Stimulated activated CD4-positive, alpha-beta T cell treated with anti-CD3 and anti-CD28 coated beads, Interleukin-4, amount 100 ng/mL, for 1 hour (primary cell): ENCODE measurements around the gene MARCHF9.

Source experiments
- DNase-seq: peaks from one replicate; pipeline ENCODE4 v3.0.0-alpha.2; 2020

MARCHF9 gene

DNA sequence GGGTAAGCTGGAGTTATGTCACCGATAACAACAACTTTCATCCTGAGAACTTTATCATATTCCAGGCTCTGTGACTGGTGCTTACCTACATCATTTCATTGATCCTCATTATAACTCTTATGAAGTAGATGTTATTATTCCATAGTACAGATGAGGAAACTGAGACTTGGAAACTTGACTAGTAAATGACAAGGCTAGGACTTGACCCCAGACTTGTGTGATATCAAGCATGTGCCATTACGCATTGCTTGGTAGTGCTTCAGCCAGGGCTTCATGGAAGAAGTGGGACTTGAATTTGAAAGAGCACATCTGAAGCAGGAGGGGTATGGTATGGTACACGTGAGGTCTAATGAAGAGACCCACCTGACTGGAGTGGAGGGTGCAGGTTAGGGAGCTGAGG lies 51.8 kb downstream of the MARCHF9 start:
- DNase-seq = no peak

DNA sequence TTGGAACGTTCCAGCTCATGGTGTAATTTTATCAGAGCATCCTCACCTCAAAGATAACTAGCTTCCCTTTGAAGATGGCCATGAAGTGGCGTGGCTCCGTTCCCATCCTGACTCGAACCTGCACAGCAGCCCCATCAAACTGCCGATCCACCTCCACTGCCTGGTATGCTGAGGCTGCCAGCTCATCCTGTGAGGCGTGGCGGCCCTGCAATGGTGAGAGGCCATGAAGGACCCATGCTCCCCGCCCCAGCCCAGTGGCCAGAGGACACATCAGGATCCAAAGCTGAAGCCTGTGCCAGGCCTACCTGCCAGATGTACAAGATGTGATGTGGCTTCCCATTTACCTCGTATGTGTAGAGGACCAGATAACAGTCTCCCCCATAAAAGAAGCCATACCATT lies 52.4 kb downstream of the MARCHF9 start:
- DNase-seq = no peak

DNA sequence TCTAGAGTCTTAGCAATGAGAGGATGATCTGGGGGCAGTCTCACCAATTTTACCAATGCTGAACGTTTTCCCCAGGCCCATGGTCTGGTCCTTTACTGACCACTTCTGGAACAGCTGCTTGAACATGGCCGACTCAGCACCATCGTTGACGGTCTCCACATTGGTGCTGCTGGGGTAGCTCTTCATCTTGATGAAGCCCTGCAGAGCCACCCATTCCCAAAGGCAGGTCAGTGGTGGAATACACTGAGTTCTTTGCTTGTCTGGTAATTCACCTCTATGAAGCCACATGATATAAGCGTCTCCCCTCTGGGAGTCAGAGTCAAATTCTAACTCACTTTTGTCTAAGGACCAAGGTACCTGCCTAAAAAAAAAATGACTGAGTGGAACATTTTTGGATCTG lies 53.4 kb downstream of the MARCHF9 start:
- DNase-seq = no peak

DNA sequence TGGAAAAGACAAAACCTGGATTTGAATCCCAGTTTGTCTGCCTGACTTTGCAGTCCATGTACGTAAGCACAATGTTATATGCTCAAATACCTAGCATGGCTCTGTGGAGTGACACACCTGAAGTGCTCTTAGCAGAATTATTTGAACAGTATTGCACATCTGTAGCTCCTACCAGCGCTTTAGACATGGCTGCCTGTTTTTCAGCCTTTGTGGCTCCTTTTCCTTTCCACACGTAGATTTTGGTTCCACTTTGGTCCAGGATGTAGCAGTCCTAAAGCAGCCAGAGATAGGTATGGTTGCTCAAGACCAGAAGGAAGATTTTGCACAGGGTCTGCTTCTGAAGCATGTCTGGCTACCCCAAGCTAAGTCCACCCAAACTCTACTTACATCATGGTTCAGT lies 54.5 kb downstream of the MARCHF9 start:
- DNase-seq = no peak
